Amygdala (tissue), 56 donors: ENCODE measurements around the gene ANKRD62.

Experiments
- DNase-seq, 56 donors: peaks; one replicate each; lab custom pipeline; 2025; lab: John Stamatoyannopoulos, UW

The ANKRD62 gene

DNA sequence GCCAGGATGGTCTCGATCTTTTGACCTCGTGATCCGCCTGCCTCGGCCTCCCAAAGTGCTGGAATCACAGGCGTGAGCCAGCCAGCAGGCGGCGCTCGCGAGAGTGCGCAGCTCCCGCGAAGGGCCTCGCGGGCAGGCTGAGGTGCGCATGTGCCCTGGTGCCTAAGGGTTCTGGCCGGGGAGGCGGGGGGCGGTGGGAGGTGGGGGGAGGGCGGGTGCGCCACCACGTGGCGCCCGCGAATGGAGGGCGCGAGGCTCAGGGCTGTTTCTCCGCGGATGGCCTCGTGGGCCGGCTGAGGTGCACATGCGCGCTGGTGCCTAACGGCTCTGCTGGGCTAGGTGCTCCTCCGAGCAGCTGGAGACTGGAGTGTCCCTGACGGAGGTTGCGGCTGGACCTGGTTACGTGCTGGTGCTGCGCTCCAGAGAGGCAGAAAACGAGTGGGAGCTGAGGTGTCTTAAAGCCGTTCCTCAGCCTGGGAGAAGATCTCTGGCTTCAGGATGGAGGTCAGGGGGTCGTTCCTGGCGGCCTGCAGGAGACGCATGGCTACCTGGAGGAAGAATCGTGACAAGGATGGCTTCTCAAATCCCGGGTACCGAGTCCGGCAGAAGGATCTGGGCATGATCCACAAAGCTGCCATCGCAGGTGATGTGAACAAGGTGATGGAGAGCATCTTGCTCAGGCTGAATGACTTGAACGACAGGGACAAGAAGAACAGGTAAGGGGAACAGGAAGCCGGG is at the start of gene ANKRD62:
Gene ANKRD62 (plus strand): TSS at position 324 of the 738 bp plus-strand sequence. CDS start 175 bp downstream, at position 499.
- DNase-seq, result no peak

DNA sequence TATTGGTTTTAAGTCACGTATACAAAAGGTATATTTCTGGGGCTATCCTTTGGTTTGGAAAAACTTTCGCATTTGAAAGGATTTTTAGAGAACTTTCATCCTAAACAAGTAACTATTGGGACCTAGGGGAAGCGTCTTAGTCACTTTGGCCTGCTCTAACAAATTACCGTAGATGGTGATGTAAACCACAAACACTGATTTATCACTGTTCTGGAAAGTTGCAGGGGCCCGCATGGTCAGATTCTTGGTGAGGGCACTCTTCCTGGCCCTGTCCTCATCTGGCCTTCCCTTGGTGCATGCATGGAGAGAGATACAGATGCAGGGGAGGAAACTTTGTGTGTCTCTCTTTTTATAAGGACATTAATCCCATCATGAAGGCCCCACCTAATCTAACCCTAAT is 49.1 kb upstream of the ANKRD62 start:
- no peak for DNase-seq

- DNase-seq, result no peak
Measured at GRCh38 chr18:12046046-12046750, 47.4 kb upstream of the ANKRD62 start.

DNA sequence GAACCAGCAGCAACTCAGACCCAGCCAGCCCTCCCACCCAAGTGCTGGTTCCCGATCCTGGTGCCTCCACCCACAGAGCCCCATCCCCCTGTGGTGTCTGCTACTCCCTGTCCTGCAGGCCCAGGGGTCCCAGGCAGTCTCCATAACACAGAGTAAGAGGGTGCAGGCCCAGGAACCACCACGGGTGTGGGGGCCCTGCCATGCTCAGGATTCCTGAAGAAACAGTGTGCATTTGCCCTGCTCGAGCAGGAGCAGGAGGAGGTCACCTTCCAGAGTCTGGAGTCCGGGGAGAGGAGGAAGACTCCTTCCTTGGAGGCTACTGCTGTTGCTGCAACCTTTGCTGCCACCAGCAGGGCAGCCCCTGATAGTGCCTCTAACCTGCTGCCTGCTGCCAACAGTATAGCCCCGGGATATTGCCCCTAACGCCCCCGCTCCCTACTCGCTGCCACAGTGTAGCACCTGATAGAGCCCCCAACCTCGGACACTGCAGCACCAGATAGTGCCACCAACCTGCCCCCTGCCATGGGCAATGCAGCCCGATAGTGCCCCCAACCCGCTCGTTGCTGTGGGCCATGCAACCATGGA is 46.8 kb upstream of the ANKRD62 start:
- no peak for DNase-seq

DNA sequence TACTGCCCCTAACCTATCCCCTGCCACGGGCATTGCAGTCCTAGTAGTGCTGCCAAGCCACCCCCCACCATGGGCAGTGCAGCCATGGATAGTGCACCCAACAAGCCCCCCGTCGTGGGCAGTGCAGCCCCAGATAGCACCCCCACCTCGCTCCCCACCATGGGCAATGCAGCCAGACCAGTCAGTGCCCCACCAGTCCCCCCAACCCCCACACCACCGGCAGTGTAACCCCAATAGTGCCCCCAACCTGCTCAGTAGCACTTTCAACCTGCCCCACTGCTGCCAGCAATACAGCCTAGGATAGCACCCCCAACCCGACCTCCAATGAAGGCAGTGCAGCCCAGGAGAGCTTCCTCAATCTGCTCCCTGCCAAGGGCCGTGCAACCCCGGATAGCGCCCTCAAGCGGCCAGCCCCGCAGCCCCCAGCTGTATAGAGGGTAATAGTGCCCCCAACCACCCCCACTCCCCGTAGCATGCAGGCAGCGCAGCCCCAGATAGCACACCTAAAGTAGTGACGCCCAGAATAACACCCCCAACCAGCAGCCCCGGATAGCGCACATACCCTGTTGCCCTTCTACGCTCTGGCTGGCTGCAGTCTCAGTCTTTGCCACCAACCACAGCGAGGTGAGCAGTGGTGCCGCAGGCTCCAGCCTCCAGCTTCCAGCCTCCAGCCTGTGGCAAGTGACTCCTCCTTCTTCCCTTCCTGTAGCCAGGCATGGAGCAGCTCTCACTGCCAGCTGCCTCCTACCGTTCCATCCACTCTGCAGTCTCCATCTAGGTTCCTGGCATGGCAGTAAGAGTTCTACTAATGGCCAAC is 45.4 kb upstream of the ANKRD62 start:
- peak in 1 of 56 donors; percentile 53 for DNase-seq

DNA sequence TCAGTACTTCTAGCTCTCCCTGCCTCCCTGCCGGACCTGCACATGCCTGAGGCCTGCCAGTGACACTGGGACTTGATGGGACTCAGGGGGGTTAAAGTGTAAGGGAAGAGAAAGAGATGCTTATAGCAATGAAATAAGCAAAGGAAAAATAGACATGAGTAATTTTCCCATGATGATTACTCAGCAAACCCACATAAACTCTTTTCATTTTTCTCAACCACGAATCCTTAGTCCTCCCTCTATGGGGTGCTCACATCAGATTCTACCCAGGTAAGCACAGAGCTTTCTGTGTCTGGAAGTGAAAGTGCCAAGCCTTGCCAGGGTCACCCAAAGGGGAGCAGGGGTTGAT is 44.8 kb upstream of the ANKRD62 start:
- DNase-seq, result no peak

GRCh38 chr18:12049978-12050811 is 43.4 kb upstream of the ANKRD62 start:
- DNase-seq, result no peak

DNA sequence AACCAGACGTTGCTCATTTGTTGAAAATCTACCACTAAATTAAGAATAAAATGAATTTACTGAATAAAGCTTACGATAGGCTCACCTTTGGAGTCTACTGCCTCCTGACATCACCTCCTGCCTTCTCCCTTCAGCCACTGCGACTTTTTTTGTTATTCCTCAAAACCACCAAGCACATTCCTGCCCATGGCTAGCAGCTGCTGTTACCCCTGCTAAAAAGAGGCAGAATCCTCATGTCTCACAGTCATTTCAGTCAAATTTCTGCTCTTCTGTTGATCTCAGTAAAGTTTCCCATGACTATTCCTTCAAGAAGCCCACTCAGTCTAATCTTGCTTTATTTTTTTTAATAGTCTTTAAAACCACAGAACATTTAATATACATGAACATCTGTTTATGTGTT is 40.8 kb upstream of the ANKRD62 start:
- no peak for DNase-seq

GRCh38 chr18:12053289-12053688 is 40.4 kb upstream of the ANKRD62 start:
- DNase-seq, result no peak

DNA sequence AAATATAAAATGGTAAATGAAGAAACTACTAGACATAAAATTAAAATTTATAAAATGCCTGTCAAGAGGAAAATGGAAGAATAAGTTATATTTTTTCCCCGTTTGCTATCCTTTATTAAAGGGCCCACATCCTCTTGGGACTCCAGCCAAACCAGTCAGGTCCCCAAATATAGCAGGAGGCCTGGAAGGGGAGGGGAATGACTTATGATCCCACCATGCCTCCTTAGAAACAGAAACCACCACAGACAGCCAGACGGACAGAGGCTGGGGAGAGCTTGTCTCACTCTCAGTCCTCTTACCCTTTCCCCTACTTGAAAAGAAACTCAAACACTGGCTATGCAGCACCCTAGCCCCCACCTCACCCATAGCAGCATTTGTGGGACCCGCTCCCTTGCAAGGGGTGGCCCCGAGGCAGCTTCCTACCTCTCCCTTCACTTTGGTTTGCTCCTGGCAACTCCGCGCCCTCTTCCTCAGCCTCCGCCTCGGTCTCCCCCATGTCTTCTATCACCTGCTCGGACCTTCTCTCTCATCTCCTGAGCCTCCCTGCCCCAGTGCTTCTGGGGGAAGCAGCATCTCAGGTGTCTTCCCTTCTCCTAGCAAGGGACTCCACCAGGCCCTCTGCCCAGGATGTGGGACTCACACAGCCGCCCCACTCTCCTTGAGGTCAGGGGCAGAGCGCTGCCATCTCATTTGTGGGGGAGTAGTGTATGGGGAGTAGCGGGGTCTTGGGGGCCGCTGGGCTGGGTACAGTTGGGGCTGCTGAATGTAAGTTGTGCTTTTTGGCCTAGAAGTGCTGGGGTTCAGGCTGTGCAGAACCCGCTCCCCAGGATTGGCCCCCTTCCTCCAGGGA is 37.4 kb upstream of the ANKRD62 start:
- no peak for DNase-seq

DNA sequence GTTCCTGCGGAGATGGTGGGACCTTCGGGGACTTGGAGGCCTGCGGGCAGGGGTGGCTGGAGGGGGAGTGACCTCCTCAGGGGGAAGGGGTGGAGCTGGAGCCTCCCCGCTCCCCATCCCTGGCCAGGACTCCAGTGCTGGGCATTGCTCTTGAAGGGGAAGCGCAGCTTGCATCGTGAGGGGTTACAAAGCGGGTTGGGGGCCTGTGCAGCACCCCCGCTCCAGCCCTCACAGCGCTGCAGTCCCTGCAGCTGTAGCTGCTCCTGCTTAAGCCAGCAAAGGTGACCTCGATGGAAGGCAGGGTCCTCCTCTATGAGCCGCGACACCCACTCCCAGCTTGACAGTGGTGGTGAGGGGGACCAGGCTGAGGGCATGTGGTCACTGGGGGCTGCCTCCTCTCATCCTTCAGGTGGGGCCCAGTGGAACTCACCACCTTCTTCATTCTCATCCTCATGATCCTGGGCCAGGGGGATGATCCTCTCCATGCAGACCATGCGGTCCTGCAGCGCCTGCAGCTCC is 36.7 kb upstream of the ANKRD62 start:
- DNase-seq, result no peak

- no peak for DNase-seq
Measured at GRCh38 chr18:12057419-12058039, 36.1 kb upstream of the ANKRD62 start.

GRCh38 chr18:12059334-12060181 is 34.1 kb upstream of the ANKRD62 start:
- DNase-seq, result no peak

DNA sequence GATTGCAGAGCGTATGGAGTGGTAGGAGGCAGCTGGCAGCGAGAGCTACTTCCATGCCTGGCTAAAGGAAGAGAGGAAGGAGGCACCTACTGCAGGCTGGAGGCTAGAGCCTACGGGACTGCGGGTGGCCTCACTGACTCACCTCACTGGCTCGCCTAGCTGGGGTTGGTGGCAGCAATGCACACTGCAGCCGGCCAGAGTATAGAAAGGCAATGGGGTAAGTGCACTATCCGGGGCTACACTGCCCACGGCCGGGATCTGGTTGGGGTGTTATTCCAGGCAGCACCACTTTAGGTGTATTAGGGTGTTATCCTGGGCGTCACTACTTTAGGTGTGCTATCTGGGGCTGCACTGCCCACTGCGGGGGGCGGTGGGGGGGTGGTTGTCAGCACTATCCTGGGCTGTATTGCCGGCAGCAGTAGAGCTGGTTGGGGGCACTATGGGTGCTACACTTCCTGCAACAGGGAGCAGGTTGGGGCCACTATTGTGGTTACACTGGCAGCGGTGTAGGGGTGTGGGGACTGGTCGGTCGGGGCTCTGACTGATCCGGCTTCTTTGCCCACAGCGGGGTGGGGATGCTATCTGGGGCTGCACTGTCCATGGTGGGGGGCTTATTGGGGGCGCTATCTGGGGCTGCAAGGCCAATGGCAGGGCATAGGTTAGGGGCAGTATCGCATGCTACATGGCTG is 33.3 kb upstream of the ANKRD62 start:
- no peak for DNase-seq

GRCh38 chr18:12061685-12062084 is 32.0 kb upstream of the ANKRD62 start:
- no peak for DNase-seq

- no peak for DNase-seq
Measured at GRCh38 chr18:12062974-12063373, 30.7 kb upstream of the ANKRD62 start.
